Breast epithelium (tissue), 4 donors: ENCODE results near the gene SYT2. TPM values are rescaled to one million over a fixed set of nuclear protein-coding genes. Genes with fewer than 3 reads are reported as not detected.

ENCODE experiments used
- DNase-seq, 2 donors: peaks; one replicate each; pipeline ENCODE4 v3.0.0-alpha.2; 2019; ENCODE audit warnings: low spot score in 2 of 2
- H3K27ac ChIP-seq, 2 donors: fragments of 200-600 bp; sonication (generic) in 1 of 2; one replicate each; pipeline ENCODE4 v1.5.1; 2016 to 2019; ENCODE audit warnings: mild to moderate bottlenecking in 1 of 2
- H3K27me3 ChIP-seq, 2 donors: fragments of 200-600 bp; sonication (generic) in 1 of 2; one replicate each; pipeline versions ENCODE4 v1.5.1 to v1.6.0; 2017 to 2019; ENCODE audit warnings: control low read depth in 1 of 2, mild to moderate bottlenecking in 1 of 2
- H3K36me3 ChIP-seq: fragments of 200-600 bp; one replicate; pipeline ENCODE4 v1.5.1; 2019
- H3K4me1 ChIP-seq, 2 donors: fragments of 200-600 bp; sonication (generic); one replicate each; pipeline ENCODE4 v1.5.1; 2016 to 2019; ENCODE audit warnings: control low read depth in 1 of 2
- H3K4me3 ChIP-seq, 3 donors: fragments of 200-600 bp; sonication (generic); 1 replicate in 2 of 3; 2 replicates in 1 of 3; pipeline ENCODE4 v1.5.1; 2016 to 2019; ENCODE audit warnings: mild to moderate bottlenecking in 3 of 3, moderate library complexity in 2 of 3
- H3K9me3 ChIP-seq, 2 donors: fragments of 200-600 bp; sonication (generic) in 1 of 2; one replicate each; pipeline ENCODE4 v1.5.1; 2016 to 2019; ENCODE audit warnings: control low read depth in 1 of 2
- POLR2A ChIP-seq: fragments of 450-650 bp; IDR thresholded peaks from one replicate; pipeline ENCODE4 v1.6.1; 2016; ENCODE audit warnings: antibody characterized with exemption, mild to moderate bottlenecking, moderate library complexity
- POLR2AphosphoS5 ChIP-seq, 3 donors: sonication (generic); formaldehyde crosslinking; IDR thresholded peaks; one replicate each; pipeline ENCODE4 v1.6.1; 2017; ENCODE audit warnings: antibody characterized with exemption in 3 of 3
- intact Hi-C: fragments of 100-400 bp; cut with DNase I; formaldehyde crosslinking; loops from one replicate; pipeline ENCODE4 v1.15.1; 2023; ENCODE audit warnings: low total_unique reads
- total RNA-seq, 3 donors: library from RNA; depleted of rRNA; stranded (reverse); fragments of >200 nt; gene quantifications; one replicate each; pipeline ENCODE4 v1.1.0, GENCODE V29; 2016
- TF ChIP-seq, protein P1 (sequence below), 3 donors: fragments of 450-650 bp; IDR thresholded peaks; one replicate each; pipeline ENCODE4 v1.5.1; 2016 to 2017; ENCODE audit warnings: antibody characterized with exemption in 3 of 3, mild to moderate bottlenecking in 3 of 3, moderate library complexity in 3 of 3

SYT2 gene
- total RNA-seq, 3 donors from 2014 or later: under 0.01 to 0.15 (median under 0.01) TPM

DNA sequence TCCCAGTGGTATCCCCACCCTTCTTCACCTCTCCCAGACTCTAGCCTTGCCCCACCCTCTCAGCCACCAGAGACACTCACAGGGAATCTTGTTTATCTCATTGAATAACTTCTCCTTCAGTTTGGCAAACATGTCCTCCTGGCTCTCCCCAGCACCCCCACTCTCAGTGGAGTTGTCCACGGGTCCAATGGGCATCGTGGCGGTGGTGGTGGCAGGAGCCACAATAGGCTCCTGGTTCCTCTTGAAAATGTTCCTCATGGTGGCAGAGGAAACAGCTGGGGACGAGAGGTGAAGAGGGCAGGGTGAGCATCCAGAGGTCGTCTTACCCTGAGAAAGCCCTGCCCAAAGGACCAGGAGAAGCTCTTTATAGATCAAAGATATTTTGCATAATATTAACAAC, 104.7 kb downstream of the SYT2 start:
- Histone ChIP-seq H3K27ac (no peak overlapping the region), H3K9me3 (no peaks in the 10 kb centered on the region), H3K36me3 (no peaks in the 10 kb centered on the region), H3K27me3 (no peaks in the 10 kb centered on the region), H3K4me3 (no peak overlapping the region), H3K4me1 (no peaks in the 10 kb centered on the region)
- TF ChIP-seq POLR2AphosphoS5 (IDR thresholded peaks at IDR 0.05): no peak
- TF ChIP-seq POLR2A: no peak
- TF ChIP-seq, protein P1, sequence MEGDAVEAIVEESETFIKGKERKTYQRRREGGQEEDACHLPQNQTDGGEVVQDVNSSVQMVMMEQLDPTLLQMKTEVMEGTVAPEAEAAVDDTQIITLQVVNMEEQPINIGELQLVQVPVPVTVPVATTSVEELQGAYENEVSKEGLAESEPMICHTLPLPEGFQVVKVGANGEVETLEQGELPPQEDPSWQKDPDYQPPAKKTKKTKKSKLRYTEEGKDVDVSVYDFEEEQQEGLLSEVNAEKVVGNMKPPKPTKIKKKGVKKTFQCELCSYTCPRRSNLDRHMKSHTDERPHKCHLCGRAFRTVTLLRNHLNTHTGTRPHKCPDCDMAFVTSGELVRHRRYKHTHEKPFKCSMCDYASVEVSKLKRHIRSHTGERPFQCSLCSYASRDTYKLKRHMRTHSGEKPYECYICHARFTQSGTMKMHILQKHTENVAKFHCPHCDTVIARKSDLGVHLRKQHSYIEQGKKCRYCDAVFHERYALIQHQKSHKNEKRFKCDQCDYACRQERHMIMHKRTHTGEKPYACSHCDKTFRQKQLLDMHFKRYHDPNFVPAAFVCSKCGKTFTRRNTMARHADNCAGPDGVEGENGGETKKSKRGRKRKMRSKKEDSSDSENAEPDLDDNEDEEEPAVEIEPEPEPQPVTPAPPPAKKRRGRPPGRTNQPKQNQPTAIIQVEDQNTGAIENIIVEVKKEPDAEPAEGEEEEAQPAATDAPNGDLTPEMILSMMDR (IDR thresholded peaks at IDR 0.05): no peak
- intact Hi-C loops: no loop called here
- DNase-seq: no peak

DNA sequence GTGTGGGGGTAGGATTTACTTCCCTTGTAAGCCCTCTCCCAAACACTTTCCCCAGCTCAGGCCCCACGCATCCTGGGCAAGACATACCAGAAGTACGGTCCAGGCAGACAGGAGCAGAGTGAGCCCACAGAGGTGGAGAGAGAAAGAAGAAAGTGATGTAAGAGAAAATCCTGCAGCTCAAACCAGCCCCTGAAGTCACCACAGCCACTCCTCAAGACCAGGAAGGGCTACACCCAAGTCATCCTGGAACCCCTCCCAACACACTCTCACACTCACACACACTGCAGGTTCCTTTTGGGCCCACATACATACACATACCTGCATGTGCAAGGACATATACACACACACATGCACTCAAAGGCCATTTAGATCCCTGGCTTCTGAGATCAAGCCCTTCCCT, 106.8 kb downstream of the SYT2 start:
- Histone ChIP-seq H3K36me3 (no peaks in the 10 kb centered on the region), H3K27me3 (no peaks in the 10 kb centered on the region), H3K9me3 (no peaks in the 10 kb centered on the region), H3K4me3 (no peak overlapping the region), H3K4me1 (no peaks in the 10 kb centered on the region), H3K27ac (no peak overlapping the region)
- intact Hi-C loops: no loop called here
- TF ChIP-seq POLR2AphosphoS5 (IDR thresholded peaks at IDR 0.05): no peak
- no peak for TF ChIP-seq POLR2A
- TF ChIP-seq, protein P1 (IDR thresholded peaks at IDR 0.05): no peak
- no peak for DNase-seq

DNA sequence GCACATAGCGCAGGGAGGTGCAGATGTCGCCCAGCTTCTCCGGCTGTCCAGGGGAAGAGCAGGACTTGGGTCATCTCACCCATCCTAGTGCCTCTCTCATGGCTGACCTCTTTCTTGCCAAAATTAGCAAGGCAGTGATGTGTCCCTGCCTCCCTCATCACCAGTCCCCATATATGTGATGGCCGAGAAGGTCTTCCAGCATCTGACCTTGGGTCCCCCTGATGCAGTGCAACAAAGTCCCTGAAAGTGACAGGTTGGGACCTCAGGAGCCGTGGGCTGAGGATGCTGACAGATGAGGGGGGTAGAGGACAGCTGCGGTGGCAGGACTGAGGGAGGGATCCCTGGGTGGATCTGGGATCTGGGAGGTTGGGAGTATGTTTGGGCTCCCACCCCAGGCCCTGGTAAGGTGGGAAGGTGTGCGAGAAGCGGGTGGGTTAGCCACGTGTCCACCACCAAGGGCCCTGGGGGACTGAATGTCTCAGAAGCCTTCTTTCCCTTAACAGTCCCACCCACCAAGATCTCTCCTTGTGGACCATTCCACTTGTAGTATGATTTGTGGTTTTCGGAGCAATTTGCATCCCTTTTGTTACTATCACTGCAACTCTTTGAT, 109.7 kb downstream of the SYT2 start:
- no peaks in the 10 kb centered on the region for H3K4me1 ChIP-seq
- no peak overlapping the region for H3K27ac ChIP-seq
- TF ChIP-seq, protein P1 (IDR thresholded peaks at IDR 0.05): no peak
- no peak for TF ChIP-seq POLR2AphosphoS5 (IDR thresholded peaks at IDR 0.05)
- no peak for TF ChIP-seq POLR2A
- H3K36me3 ChIP-seq: no peaks in the 10 kb centered on the region
- DNase-seq: no peak
- no peak overlapping the region for H3K4me3 ChIP-seq
- no peaks in the 10 kb centered on the region for H3K27me3 ChIP-seq
- intact Hi-C loops: no loop called here
- no peaks in the 10 kb centered on the region for H3K9me3 ChIP-seq

DNA sequence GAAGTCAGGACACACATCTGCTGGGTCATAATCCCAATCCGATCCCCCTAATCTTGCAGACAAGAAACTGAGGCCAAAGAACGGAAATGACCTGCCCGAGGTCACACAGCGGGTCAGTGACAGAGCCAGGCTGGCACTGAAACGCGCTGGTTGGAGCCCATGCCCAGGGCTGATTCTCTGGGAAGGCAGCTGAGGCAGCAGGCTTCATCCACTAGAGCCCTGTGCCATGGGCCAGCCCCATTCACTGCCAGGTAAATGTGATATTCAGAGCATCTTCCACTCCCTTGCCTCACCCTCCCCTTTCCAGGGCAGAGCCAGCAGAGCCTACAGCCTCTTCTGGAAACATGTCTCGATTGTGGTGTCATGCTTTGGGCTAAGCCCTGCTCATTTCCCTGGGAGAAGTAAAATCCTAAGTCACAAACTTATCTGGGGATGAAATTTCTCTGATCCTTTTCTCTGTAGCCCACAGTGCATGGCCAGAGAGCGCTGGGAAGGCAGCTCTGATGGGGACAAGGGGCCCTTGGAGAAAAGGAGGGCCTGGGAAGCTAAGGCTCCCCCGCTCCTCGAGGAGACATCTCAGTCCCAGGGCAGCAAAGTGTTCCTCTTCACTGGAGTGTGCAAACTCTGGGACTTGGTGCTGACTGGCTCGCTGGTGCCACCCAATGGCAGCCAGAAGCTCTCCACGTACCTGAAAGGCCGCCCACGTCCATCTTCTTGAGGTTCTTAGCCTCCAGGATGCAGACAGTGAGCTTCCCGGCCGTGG, 110.4 kb downstream of the SYT2 start:
- no peaks in the 10 kb centered on the region for H3K4me1 ChIP-seq
- TF ChIP-seq, protein P1 (IDR thresholded peaks at IDR 0.05): peak in 2 of 3 donors; percentile 73 to 84
- TF ChIP-seq POLR2A: no peak
- peak in 1 of 3 donors; percentile 9 for TF ChIP-seq POLR2AphosphoS5 (IDR thresholded peaks at IDR 0.05)
- intact Hi-C loops: no loop called here
- no peak overlapping the region for H3K4me3 ChIP-seq
- no peaks in the 10 kb centered on the region for H3K36me3 ChIP-seq
- peak in 1 of 2 donors; percentile 68 for DNase-seq
- H3K9me3 ChIP-seq: no peaks in the 10 kb centered on the region
- no peaks in the 10 kb centered on the region for H3K27me3 ChIP-seq
- H3K27ac ChIP-seq: peak overlapping the region in 1 of 2 donors; percentile 32

DNA sequence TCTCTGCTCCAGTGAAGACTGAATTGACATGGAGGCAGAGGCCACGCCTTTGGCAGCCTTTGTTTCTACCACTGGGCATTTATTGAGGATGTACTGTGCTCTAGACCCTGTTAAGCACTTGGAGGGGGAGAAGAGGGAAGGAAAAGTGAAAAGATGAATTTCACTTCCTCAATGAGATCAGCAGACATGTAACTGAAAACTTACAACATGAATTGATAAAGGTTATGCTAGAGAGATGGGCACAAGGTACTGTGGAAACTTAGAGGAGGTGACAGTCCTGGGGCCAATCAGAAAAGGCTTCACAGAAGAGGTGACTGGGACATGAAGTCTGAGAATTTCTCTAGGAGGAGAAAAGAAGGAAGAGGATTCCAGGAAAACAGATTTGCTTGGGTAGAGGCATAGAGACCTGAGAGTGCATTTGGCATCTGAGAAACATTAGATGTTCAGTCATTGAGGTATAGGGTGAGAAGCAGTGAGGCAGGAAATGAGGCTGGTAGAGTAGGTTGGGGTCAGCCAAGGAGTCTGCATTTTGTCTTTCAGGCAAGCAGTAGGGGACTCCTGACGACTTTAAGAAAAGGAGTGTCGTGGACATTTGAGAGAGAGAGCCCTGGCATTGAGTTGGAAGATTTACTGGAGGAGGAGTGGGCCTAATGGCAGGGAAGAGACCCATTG, 113.0 kb downstream of the SYT2 start:
- DNase-seq: no peak
- TF ChIP-seq POLR2A (no peak), POLR2AphosphoS5 (IDR thresholded peaks at IDR 0.05) (no peak)
- TF ChIP-seq, protein P1 (IDR thresholded peaks at IDR 0.05): no peak
- H3K9me3 ChIP-seq: no peaks in the 10 kb centered on the region
- no peaks in the 10 kb centered on the region for H3K36me3 ChIP-seq
- H3K4me1 ChIP-seq: no peaks in the 10 kb centered on the region
- no peaks in the 10 kb centered on the region for H3K27me3 ChIP-seq
- intact Hi-C loops: no loop called here
- no peak overlapping the region for H3K27ac ChIP-seq
- H3K4me3 ChIP-seq: no peak overlapping the region
